ENCODE measurements around the gene LSM10. TPM values are rescaled to one million over a fixed set of nuclear protein-coding genes. Genes with fewer than 3 reads are reported as not detected.

LSM10 gene
- total and polyA plus RNA-seq, 9 of the 15 experiments (the other 6 are each of a cell fraction or from before 2014, with no cell fraction given): 13.2 to 146 (median 68.9) TPM

DNA sequence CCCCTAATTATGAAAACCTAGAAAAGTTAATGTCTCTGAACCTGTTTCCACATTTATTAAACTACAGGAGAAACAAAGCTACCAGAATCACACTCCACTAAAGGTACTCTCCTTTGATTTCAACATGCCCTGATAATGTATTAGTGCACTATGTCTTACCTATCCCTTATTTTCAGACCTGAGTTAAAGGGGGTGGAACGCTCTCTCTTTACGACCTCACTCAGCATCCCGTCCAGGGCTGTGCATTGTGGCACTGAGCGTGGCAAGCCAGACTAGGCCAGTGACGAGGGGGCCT lies 678 bp downstream of the LSM10 start (continued):
- no peak for TF ChIP-seq ZNF778 (CRISPR knock-in tag; IDR thresholded peaks at IDR 0.05)
- TF ChIP-seq, protein P1, sequence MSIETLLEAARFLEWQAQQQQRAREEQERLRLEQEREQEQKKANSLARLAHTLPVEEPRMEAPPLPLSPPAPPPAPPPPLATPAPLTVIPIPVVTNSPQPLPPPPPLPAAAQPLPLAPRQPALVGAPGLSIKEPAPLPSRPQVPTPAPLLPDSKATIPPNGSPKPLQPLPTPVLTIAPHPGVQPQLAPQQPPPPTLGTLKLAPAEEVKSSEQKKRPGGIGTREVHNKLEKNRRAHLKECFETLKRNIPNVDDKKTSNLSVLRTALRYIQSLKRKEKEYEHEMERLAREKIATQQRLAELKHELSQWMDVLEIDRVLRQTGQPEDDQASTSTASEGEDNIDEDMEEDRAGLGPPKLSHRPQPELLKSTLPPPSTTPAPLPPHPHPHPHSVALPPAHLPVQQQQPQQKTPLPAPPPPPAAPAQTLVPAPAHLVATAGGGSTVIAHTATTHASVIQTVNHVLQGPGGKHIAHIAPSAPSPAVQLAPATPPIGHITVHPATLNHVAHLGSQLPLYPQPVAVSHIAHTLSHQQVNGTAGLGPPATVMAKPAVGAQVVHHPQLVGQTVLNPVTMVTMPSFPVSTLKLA (conservative IDR thresholded peaks at IDR 0.05): no peak
- no peak for TF ChIP-seq EP300 (IDR thresholded peaks at IDR 0.05; ENCODE audit: low read length)
- TF ChIP-seq RBM14 (IDR thresholded peaks at IDR 0.05; ENCODE audit: borderline replicate concordance, insufficient read depth, low read depth, low read length): no peak
- TF ChIP-seq, protein P2, sequence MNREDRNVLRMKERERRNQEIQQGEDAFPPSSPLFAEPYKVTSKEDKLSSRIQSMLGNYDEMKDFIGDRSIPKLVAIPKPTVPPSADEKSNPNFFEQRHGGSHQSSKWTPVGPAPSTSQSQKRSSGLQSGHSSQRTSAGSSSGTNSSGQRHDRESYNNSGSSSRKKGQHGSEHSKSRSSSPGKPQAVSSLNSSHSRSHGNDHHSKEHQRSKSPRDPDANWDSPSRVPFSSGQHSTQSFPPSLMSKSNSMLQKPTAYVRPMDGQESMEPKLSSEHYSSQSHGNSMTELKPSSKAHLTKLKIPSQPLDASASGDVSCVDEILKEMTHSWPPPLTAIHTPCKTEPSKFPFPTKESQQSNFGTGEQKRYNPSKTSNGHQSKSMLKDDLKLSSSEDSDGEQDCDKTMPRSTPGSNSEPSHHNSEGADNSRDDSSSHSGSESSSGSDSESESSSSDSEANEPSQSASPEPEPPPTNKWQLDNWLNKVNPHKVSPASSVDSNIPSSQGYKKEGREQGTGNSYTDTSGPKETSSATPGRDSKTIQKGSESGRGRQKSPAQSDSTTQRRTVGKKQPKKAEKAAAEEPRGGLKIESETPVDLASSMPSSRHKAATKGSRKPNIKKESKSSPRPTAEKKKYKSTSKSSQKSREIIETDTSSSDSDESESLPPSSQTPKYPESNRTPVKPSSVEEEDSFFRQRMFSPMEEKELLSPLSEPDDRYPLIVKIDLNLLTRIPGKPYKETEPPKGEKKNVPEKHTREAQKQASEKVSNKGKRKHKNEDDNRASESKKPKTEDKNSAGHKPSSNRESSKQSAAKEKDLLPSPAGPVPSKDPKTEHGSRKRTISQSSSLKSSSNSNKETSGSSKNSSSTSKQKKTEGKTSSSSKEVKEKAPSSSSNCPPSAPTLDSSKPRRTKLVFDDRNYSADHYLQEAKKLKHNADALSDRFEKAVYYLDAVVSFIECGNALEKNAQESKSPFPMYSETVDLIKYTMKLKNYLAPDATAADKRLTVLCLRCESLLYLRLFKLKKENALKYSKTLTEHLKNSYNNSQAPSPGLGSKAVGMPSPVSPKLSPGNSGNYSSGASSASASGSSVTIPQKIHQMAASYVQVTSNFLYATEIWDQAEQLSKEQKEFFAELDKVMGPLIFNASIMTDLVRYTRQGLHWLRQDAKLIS (CRISPR knock-in tag; IDR thresholded peaks at IDR 0.05): peak; percentile 57; the same call in 1 of the 2 replicates
- TF ChIP-seq ZNF134 (CRISPR knock-in tag; conservative IDR thresholded peaks at IDR 0.05): no peak

Data from K562 (cell line).